Spinal cord (tissue), 10 donors: ENCODE measurements around the gene ZSWIM8. TPM values are rescaled to one million over a fixed set of nuclear protein-coding genes. Genes with fewer than 3 reads are reported as not detected.
"Not testable (repeated sequence)": the region's sequence is repeated elsewhere in the genome, so short reads cannot be mapped to it uniquely, and the experiment has no call there.

Experiments used
- DNase-seq, 6 donors: peaks; one replicate each; pipeline versions ENCODE4 v3.0.0 to v3.0.0-alpha.2; 2013 to 2015; ENCODE audit warnings: low spot score in 6 of 6, low read depth in 4 of 6
- H3K27ac ChIP-seq: one replicate; pipeline ENCODE4 v1.5.1; 2013; ENCODE audit warnings: low read depth, low read length, control low read depth
- H3K27me3 ChIP-seq: one replicate; pipeline ENCODE4 v1.6.1; 2013; ENCODE audit warnings: low read length; ENCODE audit not compliant: control insufficient read depth, insufficient read depth
- H3K36me3 ChIP-seq: one replicate; pipeline ENCODE4 v1.6.1; 2013; ENCODE audit warnings: low read length; ENCODE audit not compliant: control insufficient read depth, insufficient read depth
- H3K4me1 ChIP-seq: one replicate; pipeline ENCODE4 v1.6.1; 2013; ENCODE audit warnings: low read length; ENCODE audit not compliant: control insufficient read depth, insufficient read depth
- H3K4me3 ChIP-seq: one replicate; pipeline ENCODE4 v1.5.1; 2013; ENCODE audit warnings: low read depth, low read length, control low read depth
- H3K9me3 ChIP-seq: one replicate; pipeline ENCODE4 v1.6.1; 2013; ENCODE audit warnings: low read length; ENCODE audit not compliant: control insufficient read depth, insufficient read depth
- WGBS: methylation state at CpG from one replicate; pipeline ENCODE4 v1.1.5; 2013; ENCODE audit warnings: missing lambda C conversion rate; ENCODE audit not compliant: insufficient coverage; 5-methylcytosine and 5-hydroxymethylcytosine counted together
- polyA plus RNA-seq, 2 donors: library from polyadenylated mRNA; unstranded; fragments of 120-200 nt; gene quantifications; one replicate each; pipeline ENCODE4 v1.2.1, GENCODE V29; 2013; ENCODE audit not compliant: insufficient read length in 2 of 2
- total RNA-seq, 2 donors: library from RNA; depleted of rRNA in 1 of 2; stranded (reverse); fragments of 120-200 nt in 1 of 2; fragments of >200 nt in 1 of 2; gene quantifications; one replicate each; pipeline versions ENCODE4 v1.2.3 to v1.2.4, GENCODE V29; 2013 to 2014
- donor health status: healthy.

Gene ZSWIM8
- total and polyA plus RNA-seq, 4 donors = 38.8 to 148 (median 112) TPM

DNA sequence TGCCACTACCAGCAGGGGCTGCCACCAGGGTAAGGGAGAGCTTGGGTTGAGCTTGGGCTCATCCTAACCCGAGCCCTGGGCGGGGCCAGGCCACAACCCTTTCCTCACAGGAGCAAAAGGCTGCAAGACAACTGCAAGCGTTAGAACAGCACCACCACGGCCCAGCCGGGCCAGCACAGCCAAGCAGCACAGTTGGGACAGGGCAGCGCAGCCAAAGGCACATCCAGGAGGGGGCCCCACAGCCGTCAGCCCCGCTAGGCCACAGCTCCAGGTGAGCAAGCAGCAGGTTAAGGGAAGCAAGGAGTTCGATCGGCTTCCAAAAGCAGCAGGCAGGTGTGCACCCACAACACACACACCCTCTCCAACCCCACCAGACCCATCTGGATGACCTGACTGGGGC is 33.0 kb downstream of the ZSWIM8 start:
- H3K9me3 ChIP-seq = no peaks in the 10 kb centered on the region
- no peak for DNase-seq
- no peaks in the 10 kb centered on the region for H3K27me3 ChIP-seq
- no peaks in the 10 kb centered on the region for H3K4me1 ChIP-seq
- 87% methylated on average over 10 of the region's 10 CpGs for WGBS
- no peak overlapping the region for H3K27ac ChIP-seq
- no peak overlapping the region for H3K4me3 ChIP-seq
- H3K36me3 ChIP-seq = peaks cover 70% of the 10 kb centered on the region

GRCh38 chr10:73819081-73819480 is 33.7 kb downstream of the ZSWIM8 start:
- Histone ChIP-seq H3K4me1 (no peaks in the 10 kb centered on the region), H3K27me3 (no peaks in the 10 kb centered on the region), H3K27ac (no peak overlapping the region), H3K36me3 (peaks cover 74% of the 10 kb centered on the region), H3K9me3 (no peaks in the 10 kb centered on the region), H3K4me3 (no peak overlapping the region)
- no peak for DNase-seq
- 85% methylated on average over 4 of the region's 5 CpGs for WGBS

- Histone ChIP-seq H3K36me3 (peaks cover 79% of the 10 kb centered on the region), H3K27ac (no peak overlapping the region), H3K4me3 (no peak overlapping the region), H3K27me3 (no peaks in the 10 kb centered on the region), H3K9me3 (no peaks in the 10 kb centered on the region), H3K4me1 (no peaks in the 10 kb centered on the region)
- DNase-seq = no peak
- WGBS = 85% methylated on average over 20 of the region's 20 CpGs
Measured at GRCh38 chr10:73819513-73820093, 34.2 kb downstream of the ZSWIM8 start.

DNA sequence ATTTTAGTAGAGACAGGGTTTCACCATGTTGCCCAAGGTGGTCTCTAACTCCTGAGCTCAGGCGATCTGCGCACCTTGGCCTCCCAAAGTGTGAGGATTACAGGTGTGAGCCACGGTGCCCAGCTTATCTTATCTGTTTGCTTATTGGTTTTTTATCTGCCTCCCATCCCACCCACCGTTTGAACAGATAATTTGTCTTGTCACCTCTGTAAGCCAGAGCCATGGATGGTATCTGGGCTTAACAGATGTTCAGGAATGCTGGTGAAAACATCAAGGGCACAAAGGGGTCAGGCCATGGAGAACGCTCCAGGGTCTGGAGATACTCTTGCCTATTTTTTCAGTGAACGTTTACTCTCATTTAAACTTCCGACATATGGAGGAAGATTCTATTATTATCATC is 38.0 kb downstream of the ZSWIM8 start:
- DNase-seq = no peak
- Histone ChIP-seq H3K4me3 (no peak overlapping the region), H3K36me3 (peaks cover 81% of the 10 kb centered on the region), H3K27ac (no peak overlapping the region), H3K9me3 (no peaks in the 10 kb centered on the region), H3K27me3 (no peaks in the 10 kb centered on the region), H3K4me1 (no peaks in the 10 kb centered on the region)
- WGBS = 90% methylated on average over 2 of the region's 7 CpGs

DNA sequence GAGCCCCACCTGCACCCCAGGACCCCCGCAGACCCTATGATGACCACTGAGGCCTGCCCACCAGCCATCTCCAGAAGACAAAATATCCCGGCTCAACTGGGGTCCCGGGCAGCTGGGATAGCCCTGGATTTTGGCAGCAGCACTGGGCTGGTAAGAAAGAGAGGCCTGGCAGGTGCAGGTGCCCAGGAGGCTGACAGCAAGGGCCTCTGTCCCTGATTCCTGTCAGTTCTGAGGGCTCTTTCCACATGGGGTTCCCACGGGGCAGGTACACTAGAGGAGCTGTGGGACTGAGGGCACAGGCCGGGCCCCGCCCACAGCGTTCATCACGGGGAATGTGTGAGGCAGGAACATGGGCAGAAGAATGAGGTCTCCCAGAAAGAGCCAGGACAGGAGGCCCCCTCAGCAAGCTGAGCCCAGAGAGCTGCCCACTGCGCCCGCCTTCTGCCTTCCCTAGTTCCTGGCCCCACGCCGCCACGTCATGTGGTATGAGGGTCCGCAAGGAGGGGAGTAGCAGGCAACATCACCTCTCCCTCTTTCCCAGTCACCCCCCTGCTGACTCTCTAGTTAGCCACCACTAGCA is 38.8 kb downstream of the ZSWIM8 start:
- Histone ChIP-seq H3K4me1 (no peaks in the 10 kb centered on the region), H3K36me3 (peaks cover 73% of the 10 kb centered on the region), H3K27ac (no peak overlapping the region), H3K4me3 (no peak overlapping the region), H3K27me3 (no peaks in the 10 kb centered on the region), H3K9me3 (no peaks in the 10 kb centered on the region)
- 96% methylated on average over 14 of the region's 14 CpGs for WGBS
- DNase-seq = no peak

DNA sequence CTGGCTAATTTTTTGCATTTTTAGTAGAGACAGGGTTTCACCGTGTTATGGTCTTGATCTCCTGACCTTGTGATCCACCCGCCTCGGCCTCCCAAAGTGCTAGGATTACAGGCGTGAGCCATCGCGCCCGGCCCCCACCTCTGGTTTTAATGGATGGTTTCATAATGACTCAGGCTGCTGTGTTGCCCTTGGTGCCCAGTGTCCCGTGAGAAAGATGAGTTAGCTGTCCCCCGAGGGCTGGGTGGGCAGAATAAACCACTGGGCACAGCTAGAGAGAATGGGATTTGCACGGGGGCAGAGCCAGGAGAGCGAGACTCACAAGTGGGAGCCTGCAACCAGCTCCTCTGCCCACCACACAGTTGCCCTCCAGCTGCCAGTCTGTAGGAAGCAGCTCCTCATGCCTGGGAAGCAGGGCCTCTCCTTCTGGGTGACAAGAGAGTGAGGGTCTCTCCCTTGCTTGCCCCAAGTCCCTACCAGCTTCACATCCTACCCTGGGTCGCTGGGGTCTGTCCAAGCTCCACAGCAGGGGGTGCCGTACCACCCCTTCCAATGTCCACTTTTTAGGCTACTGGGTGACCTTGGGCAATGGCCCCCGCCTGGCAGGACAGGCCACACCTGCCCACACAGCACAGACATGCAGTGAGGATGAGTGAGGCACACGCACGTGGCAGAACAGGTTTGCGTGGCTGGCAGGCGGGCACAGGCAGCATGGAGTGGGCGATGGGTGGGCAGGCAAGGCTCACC is 42.1 kb downstream of the ZSWIM8 start:
- no peak overlapping the region for H3K4me3 ChIP-seq
- peaks cover 60% of the 10 kb centered on the region for H3K36me3 ChIP-seq
- no peaks in the 10 kb centered on the region for H3K9me3 ChIP-seq
- 93% methylated on average over 18 of the region's 19 CpGs for WGBS
- no peaks in the 10 kb centered on the region for H3K4me1 ChIP-seq
- H3K27ac ChIP-seq = no peak overlapping the region
- no peaks in the 10 kb centered on the region for H3K27me3 ChIP-seq
- DNase-seq = no peak

GRCh38 chr10:73828161-73828560 is 42.8 kb downstream of the ZSWIM8 start:
- no peaks in the 10 kb centered on the region for H3K9me3 ChIP-seq
- H3K27me3 ChIP-seq = no peaks in the 10 kb centered on the region
- no peak overlapping the region for H3K4me3 ChIP-seq
- no peak for DNase-seq
- peaks cover 56% of the 10 kb centered on the region for H3K36me3 ChIP-seq
- no peaks in the 10 kb centered on the region for H3K4me1 ChIP-seq
- H3K27ac ChIP-seq = no peak overlapping the region
- WGBS = 100% methylated on average over 4 of the region's 6 CpGs

- not testable (repeated sequence) for H3K4me3 ChIP-seq, DNase-seq, H3K27ac ChIP-seq, H3K27me3 ChIP-seq, H3K9me3 ChIP-seq, H3K4me1 ChIP-seq
- peaks cover 48% of the 10 kb centered on the region for H3K36me3 ChIP-seq
- 100% methylated on average over 2 of the region's 7 CpGs for WGBS
Measured at GRCh38 chr10:73829090-73829489, 43.7 kb downstream of the ZSWIM8 start.

DNA sequence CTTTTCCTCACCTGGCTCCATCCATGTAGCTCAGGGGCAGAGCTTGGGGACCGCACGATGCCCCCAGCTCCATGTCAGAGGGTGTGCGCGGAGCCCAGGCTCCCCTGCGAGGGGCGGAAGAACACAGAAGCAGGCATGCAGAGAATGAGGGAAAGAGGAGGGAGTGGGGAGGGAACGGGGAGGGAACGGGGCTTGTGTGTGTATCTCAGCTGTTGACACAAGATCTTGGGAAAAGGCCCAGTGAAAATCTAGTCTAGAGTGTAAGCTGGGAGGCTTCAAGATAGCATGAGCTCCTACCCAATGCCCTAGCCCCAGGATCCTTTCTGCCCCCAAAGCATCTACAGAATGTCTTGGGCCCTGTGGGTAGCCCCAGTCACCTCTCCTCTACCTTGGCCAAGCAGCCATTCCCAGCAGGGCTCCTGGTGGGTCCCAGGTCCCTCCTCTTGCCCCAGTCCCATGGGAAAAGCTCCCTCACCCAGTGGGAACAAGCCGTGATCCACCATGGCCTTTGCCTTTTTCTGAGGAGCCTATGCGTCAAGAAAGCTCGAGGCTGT is 51.1 kb downstream of the ZSWIM8 start:
- Histone ChIP-seq H3K4me1 (peaks cover 9% of the 10 kb centered on the region), H3K36me3 (peaks cover 72% of the 10 kb centered on the region), H3K4me3 (no peak overlapping the region), H3K9me3 (no peaks in the 10 kb centered on the region), H3K27ac (peak overlapping the region; percentile 8), H3K27me3 (no peaks in the 10 kb centered on the region)
- no peak for DNase-seq
- 87% methylated on average over 8 of the region's 11 CpGs for WGBS
